ENCODE results near the gene TMEM179B.

- TF ChIP-seq, protein P1, sequence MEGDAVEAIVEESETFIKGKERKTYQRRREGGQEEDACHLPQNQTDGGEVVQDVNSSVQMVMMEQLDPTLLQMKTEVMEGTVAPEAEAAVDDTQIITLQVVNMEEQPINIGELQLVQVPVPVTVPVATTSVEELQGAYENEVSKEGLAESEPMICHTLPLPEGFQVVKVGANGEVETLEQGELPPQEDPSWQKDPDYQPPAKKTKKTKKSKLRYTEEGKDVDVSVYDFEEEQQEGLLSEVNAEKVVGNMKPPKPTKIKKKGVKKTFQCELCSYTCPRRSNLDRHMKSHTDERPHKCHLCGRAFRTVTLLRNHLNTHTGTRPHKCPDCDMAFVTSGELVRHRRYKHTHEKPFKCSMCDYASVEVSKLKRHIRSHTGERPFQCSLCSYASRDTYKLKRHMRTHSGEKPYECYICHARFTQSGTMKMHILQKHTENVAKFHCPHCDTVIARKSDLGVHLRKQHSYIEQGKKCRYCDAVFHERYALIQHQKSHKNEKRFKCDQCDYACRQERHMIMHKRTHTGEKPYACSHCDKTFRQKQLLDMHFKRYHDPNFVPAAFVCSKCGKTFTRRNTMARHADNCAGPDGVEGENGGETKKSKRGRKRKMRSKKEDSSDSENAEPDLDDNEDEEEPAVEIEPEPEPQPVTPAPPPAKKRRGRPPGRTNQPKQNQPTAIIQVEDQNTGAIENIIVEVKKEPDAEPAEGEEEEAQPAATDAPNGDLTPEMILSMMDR (IDR thresholded peaks at IDR 0.05; ENCODE audit: borderline replicate concordance, extremely low read depth, low read length, poor library complexity, severe bottlenecking) = no peak
- TF ChIP-seq EZH2 (IDR thresholded peaks at IDR 0.05; ENCODE audit: borderline replicate concordance, low read depth, low read length, severe bottlenecking) = no peak
Observed at GRCh38 chr11:62778441-62778840, 8.8 kb upstream of the TMEM179B start.
